ENCODE measurements around the gene RGCC. TPM values are rescaled to one million over a fixed set of nuclear protein-coding genes. Genes with fewer than 3 reads are reported as not detected.
A peak's percentile ranks its signal among the peaks of the same experiment; 100 is the strongest.

RGCC gene, protein sequence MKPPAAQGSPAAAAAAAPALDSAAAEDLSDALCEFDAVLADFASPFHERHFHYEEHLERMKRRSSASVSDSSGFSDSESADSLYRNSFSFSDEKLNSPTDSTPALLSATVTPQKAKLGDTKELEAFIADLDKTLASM
- 370 TPM for total RNA-seq
- 100 to 1,000 TPM; 101 to 179 (median 128) TPM for polyA plus RNA-seq

DNA sequence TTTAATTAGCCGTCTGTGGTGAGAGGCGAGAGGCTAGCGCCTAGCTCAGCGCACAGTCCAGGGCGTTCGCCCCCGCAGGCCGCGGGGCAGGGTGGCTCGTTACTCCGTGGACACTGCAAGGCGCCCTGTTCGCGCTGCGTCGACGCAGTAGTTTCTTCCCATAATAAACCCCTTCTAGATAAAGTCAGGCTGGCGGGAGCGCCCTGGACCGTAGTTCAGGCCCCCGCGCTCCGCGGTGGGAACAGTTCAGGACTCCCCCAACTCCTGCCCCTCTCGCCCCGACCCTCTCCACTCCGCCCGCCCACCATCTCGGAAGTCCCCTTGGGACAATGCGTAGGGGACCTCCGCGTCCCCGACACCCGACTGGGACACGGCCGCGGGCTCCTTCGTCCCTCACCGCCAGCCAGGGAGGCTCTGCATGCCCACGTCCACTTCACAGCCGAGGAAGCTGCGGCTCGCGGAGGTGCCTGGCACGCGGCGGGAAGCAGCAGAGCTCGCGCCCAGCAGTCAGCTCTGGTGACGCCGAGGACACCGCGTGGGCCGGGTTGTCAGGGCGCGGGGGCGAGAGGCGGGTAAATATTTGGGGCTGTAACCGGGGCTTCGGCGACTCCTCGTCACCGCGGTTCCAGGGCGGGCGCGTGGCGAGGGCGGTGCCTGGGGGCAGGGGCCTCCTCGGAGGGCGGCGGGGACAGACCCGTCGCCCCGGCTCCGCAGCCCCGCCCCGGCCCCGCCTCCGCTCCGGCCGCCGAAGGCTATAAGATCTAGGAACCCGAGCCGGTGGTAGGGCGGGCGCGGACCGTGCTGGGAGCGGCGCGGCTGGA lies at the start of gene RGCC:
TSS of gene RGCC (plus strand) at position 783 of the 821 bp plus-strand sequence. CDS start 158 bp downstream, outside the sequence.
- Mint-ChIP-seq H3K36me3 (peaks cover 27% of the 10 kb centered on the region), H3K4me1 (peaks cover 15 to 39% (median 29%) of the 10 kb centered on the region in 4 donors), H3K4me3 (peak within 1 kb of the TSS; percentile 96 to 99 (median 98)), H3K27me3 (peaks cover 9% of the 10 kb centered on the region), H3K27ac (peak within 1 kb of the TSS; percentile 96 to 99 (median 97)), H3K9me3 (peaks cover 0 to 8% (median 1%) of the 10 kb centered on the region in 7 donors)
- Histone ChIP-seq H3K4me3 (ENCODE audit: low read depth, low read length) (peak within 1 kb of the TSS; percentile 94), H3K9me3 (ENCODE audit: control insufficient read depth in 2 of 2, low read length in 2 of 2) (no peaks in the 10 kb centered on the region), H3K4me1 (ENCODE audit: control insufficient read depth, insufficient read depth, low read length, poor library complexity, severe bottlenecking) (peaks cover 36% of the 10 kb centered on the region), H3K27ac (ENCODE audit: insufficient read depth, low read length, poor library complexity, severe bottlenecking) (peak within 1 kb of the TSS; percentile 94), H3K27me3 (ENCODE audit: control insufficient read depth, insufficient read depth, low read length) (no peaks in the 10 kb centered on the region), H3K36me3 (ENCODE audit: control insufficient read depth, insufficient read depth, low read length) (peaks cover 23% of the 10 kb centered on the region)
- DNase-seq (peak; percentile 83 to 94 (median 94)), ATAC-seq (ENCODE audit: low read depth in 2 of 2) (peak; percentile 73 to 79)

DNA sequence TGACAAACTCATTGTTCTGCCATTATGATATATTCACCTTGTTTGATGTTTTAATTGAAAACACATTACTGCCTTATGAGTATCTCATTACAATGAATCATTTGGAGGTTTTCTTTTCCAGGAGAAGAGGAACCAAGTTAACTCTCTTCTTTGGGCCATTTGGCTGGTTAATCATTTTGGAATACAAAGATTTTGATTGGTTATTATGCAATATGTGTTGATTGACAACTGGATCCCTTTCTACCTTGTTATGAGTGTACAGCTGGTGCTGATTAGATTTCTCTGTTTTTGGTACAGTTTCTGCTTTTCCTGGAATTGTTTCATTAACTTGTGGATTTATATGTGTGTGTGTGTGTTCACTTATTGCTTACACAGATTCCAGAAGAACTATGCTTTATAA lies 49.2 kb upstream of the RGCC start:
- Histone ChIP-seq H3K4me3 (ENCODE audit: low read depth, low read length) (no peak overlapping the region), H3K27ac (ENCODE audit: insufficient read depth, low read length, poor library complexity, severe bottlenecking) (no peak overlapping the region), H3K9me3 (ENCODE audit: control insufficient read depth in 2 of 2, low read length in 2 of 2) (no peaks in the 10 kb centered on the region), H3K4me1 (ENCODE audit: control insufficient read depth, insufficient read depth, low read length, poor library complexity, severe bottlenecking) (no peaks in the 10 kb centered on the region), H3K27me3 (ENCODE audit: control insufficient read depth, insufficient read depth, low read length) (no peaks in the 10 kb centered on the region), H3K36me3 (ENCODE audit: control insufficient read depth, insufficient read depth, low read length) (no peaks in the 10 kb centered on the region)
- Mint-ChIP-seq H3K4me3 (no peak overlapping the region), H3K9me3 (no peaks in the 10 kb centered on the region), H3K36me3 (no peaks in the 10 kb centered on the region), H3K27me3 (peaks cover 5% of the 10 kb centered on the region), H3K4me1 (peaks cover 0 to 4% (median 0%) of the 10 kb centered on the region in 4 donors), H3K27ac (peak overlapping the region in 1 of 3 donors; percentile 43)
- ATAC-seq (ENCODE audit: low read depth in 2 of 2) = no peak
- no peak for DNase-seq

DNA sequence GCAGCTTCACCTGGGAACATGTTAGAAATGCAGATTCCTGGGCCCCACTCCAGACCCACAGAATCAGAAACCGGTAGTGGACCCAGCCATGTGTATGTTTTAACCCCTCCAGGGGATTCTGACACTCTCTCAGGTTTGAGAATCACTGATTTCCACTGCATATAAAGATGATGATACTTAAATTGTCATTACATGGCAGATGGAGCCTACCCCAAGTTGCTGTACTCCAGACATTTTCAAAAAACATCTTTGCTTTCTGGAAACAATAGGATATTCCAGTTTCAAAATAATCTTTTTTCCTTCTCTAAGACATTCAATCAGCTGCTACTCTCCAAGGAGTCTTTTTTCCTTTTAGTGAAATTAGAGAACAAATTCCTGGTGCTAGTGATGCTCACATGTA lies 48.6 kb upstream of the RGCC start:
- H3K27ac ChIP-seq (ENCODE audit: insufficient read depth, low read length, poor library complexity, severe bottlenecking) = no peak overlapping the region
- Mint-ChIP-seq H3K27me3 (peaks cover 5% of the 10 kb centered on the region), H3K4me3 (no peak overlapping the region), H3K36me3 (no peaks in the 10 kb centered on the region), H3K9me3 (no peaks in the 10 kb centered on the region), H3K27ac (no peak overlapping the region), H3K4me1 (peaks cover 0 to 4% (median 0%) of the 10 kb centered on the region in 4 donors)
- H3K4me3 ChIP-seq (ENCODE audit: low read depth, low read length) = no peak overlapping the region
- no peaks in the 10 kb centered on the region for H3K4me1 ChIP-seq (ENCODE audit: control insufficient read depth, insufficient read depth, low read length, poor library complexity, severe bottlenecking)
- no peak for DNase-seq
- H3K9me3 ChIP-seq (ENCODE audit: control insufficient read depth in 2 of 2, low read length in 2 of 2) = no peaks in the 10 kb centered on the region
- no peaks in the 10 kb centered on the region for H3K27me3 ChIP-seq (ENCODE audit: control insufficient read depth, insufficient read depth, low read length)
- H3K36me3 ChIP-seq (ENCODE audit: control insufficient read depth, insufficient read depth, low read length) = no peaks in the 10 kb centered on the region
- ATAC-seq (ENCODE audit: low read depth in 2 of 2) = no peak

DNA sequence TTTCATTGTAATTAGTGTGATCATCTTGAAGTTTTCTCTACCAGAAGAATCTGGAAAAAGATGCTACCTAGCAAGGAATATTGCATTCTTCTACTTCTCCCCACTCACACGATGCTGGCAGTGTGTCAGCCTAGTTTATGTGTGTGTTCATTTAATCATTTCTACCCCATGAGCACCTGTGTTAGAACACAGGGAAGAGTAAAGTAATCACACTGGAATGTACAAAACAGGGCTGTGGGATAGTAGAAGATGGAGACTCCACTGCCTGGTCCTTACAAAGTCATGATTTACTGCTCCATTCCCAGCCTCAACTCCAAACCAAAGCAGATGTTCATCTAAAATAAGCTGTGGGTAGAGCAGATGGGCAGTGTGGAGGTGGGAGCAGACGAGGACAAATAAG lies 47.7 kb upstream of the RGCC start:
- Histone ChIP-seq H3K27ac (ENCODE audit: insufficient read depth, low read length, poor library complexity, severe bottlenecking) (no peak overlapping the region), H3K4me3 (ENCODE audit: low read depth, low read length) (no peak overlapping the region), H3K36me3 (ENCODE audit: control insufficient read depth, insufficient read depth, low read length) (no peaks in the 10 kb centered on the region), H3K9me3 (ENCODE audit: control insufficient read depth in 2 of 2, low read length in 2 of 2) (no peaks in the 10 kb centered on the region), H3K4me1 (ENCODE audit: control insufficient read depth, insufficient read depth, low read length, poor library complexity, severe bottlenecking) (no peaks in the 10 kb centered on the region), H3K27me3 (ENCODE audit: control insufficient read depth, insufficient read depth, low read length) (no peaks in the 10 kb centered on the region)
- H3K27me3 Mint-ChIP-seq = peaks cover 2% of the 10 kb centered on the region
- DNase-seq (no peak), ATAC-seq (ENCODE audit: low read depth in 2 of 2) (no peak)
- no peak overlapping the region for H3K4me3 Mint-ChIP-seq
- no peaks in the 10 kb centered on the region for H3K9me3 Mint-ChIP-seq
- peaks cover 0 to 4% (median 0%) of the 10 kb centered on the region in 4 donors for H3K4me1 Mint-ChIP-seq
- peak overlapping the region in 2 of 3 donors; percentile 15 to 42 for H3K27ac Mint-ChIP-seq
- no peaks in the 10 kb centered on the region for H3K36me3 Mint-ChIP-seq

GRCh38 chr13:41411060-41411459 lies 46.3 kb upstream of the RGCC start:
- Histone ChIP-seq H3K4me1 (ENCODE audit: control insufficient read depth, insufficient read depth, low read length, poor library complexity, severe bottlenecking) (no peaks in the 10 kb centered on the region), H3K9me3 (ENCODE audit: control insufficient read depth in 2 of 2, low read length in 2 of 2) (no peaks in the 10 kb centered on the region), H3K27ac (ENCODE audit: insufficient read depth, low read length, poor library complexity, severe bottlenecking) (no peak overlapping the region), H3K4me3 (ENCODE audit: low read depth, low read length) (no peak overlapping the region), H3K36me3 (ENCODE audit: control insufficient read depth, insufficient read depth, low read length) (no peaks in the 10 kb centered on the region), H3K27me3 (ENCODE audit: control insufficient read depth, insufficient read depth, low read length) (no peaks in the 10 kb centered on the region)
- ATAC-seq (ENCODE audit: low read depth in 2 of 2) = no peak
- H3K27ac Mint-ChIP-seq = peak overlapping the region in 1 of 3 donors; percentile 20
- H3K4me3 Mint-ChIP-seq = no peak overlapping the region
- no peaks in the 10 kb centered on the region for H3K36me3 Mint-ChIP-seq
- peaks cover 0 to 4% (median 0%) of the 10 kb centered on the region in 4 donors for H3K4me1 Mint-ChIP-seq
- no peaks in the 10 kb centered on the region for H3K27me3 Mint-ChIP-seq
- no peaks in the 10 kb centered on the region for H3K9me3 Mint-ChIP-seq
- DNase-seq = no peak

- ATAC-seq (ENCODE audit: low read depth in 2 of 2) (peak in 1 of 2 donors; percentile 31), DNase-seq (peak in 2 of 3 donors; percentile 29 to 53)
- H3K27me3 Mint-ChIP-seq = no peaks in the 10 kb centered on the region
- peaks cover 0 to 4% (median 0%) of the 10 kb centered on the region in 4 donors for H3K4me1 Mint-ChIP-seq
- no peaks in the 10 kb centered on the region for H3K36me3 Mint-ChIP-seq
- no peak overlapping the region for H3K4me3 Mint-ChIP-seq
- Histone ChIP-seq H3K4me1 (ENCODE audit: control insufficient read depth, insufficient read depth, low read length, poor library complexity, severe bottlenecking) (no peaks in the 10 kb centered on the region), H3K36me3 (ENCODE audit: control insufficient read depth, insufficient read depth, low read length) (no peaks in the 10 kb centered on the region), H3K4me3 (ENCODE audit: low read depth, low read length) (no peak overlapping the region), H3K27ac (ENCODE audit: insufficient read depth, low read length, poor library complexity, severe bottlenecking) (no peak overlapping the region), H3K27me3 (ENCODE audit: control insufficient read depth, insufficient read depth, low read length) (no peaks in the 10 kb centered on the region), H3K9me3 (ENCODE audit: control insufficient read depth in 2 of 2, low read length in 2 of 2) (no peaks in the 10 kb centered on the region)
- no peaks in the 10 kb centered on the region for H3K9me3 Mint-ChIP-seq
- H3K27ac Mint-ChIP-seq = peak overlapping the region in 1 of 3 donors; percentile 75
Observed at GRCh38 chr13:41411522-41411921, 45.8 kb upstream of the RGCC start.

DNA sequence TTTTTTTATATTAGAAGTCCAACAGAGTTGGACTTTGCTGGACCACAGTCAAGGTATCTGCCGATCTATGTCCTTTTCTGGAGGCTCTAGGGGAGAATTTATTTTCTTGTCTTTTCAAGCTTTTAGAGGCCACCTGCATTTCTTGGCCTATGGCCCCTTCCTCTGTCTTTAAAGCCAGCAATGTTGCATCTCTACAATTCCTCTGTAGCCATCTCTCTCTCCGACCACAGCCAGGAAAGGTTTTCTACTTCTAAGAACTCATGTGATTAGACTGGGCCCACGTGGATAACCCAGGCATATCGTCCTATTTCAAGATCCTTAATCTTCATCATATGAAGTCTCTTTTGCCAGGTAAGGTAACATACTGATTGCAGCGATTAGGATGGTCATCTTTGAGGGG lies 43.5 kb upstream of the RGCC start:
- no peaks in the 10 kb centered on the region for H3K27me3 ChIP-seq (ENCODE audit: control insufficient read depth, insufficient read depth, low read length)
- H3K9me3 ChIP-seq (ENCODE audit: control insufficient read depth in 2 of 2, low read length in 2 of 2) = no peaks in the 10 kb centered on the region
- no peaks in the 10 kb centered on the region for H3K4me1 ChIP-seq (ENCODE audit: control insufficient read depth, insufficient read depth, low read length, poor library complexity, severe bottlenecking)
- Mint-ChIP-seq H3K9me3 (peaks cover 0 to 3% (median 0%) of the 10 kb centered on the region in 7 donors), H3K27me3 (no peaks in the 10 kb centered on the region), H3K4me1 (peaks cover 0 to 4% (median 0%) of the 10 kb centered on the region in 4 donors), H3K4me3 (no peak overlapping the region), H3K27ac (no peak overlapping the region), H3K36me3 (no peaks in the 10 kb centered on the region)
- no peak overlapping the region for H3K27ac ChIP-seq (ENCODE audit: insufficient read depth, low read length, poor library complexity, severe bottlenecking)
- no peak overlapping the region for H3K4me3 ChIP-seq (ENCODE audit: low read depth, low read length)
- no peak for DNase-seq
- ATAC-seq (ENCODE audit: low read depth in 2 of 2) = no peak
- H3K36me3 ChIP-seq (ENCODE audit: control insufficient read depth, insufficient read depth, low read length) = no peaks in the 10 kb centered on the region
